GM12873 (cell line): ENCODE results near the gene IL1A.

Experiments used
- CTCF ChIP-seq: IDR thresholded peaks from 2 replicates; pipeline ENCODE4 v1.5.1; 2012; ENCODE audit warnings: low read depth, mild to moderate bottlenecking, moderate library complexity, low read length, control low read depth; ENCODE audit not compliant: insufficient read depth; ENCODE audit errors: missing control alignments

Gene IL1A

GRCh38 chr2:112813280-112813966, 29.1 kb upstream of the IL1A start:
- no peak for TF ChIP-seq CTCF

- no peak for TF ChIP-seq CTCF
Measured at GRCh38 chr2:112812318-112813267, 28.3 kb upstream of the IL1A start.

GRCh38 chr2:112811841-112812306, 27.6 kb upstream of the IL1A start:
- TF ChIP-seq CTCF: no peak

GRCh38 chr2:112811276-112811831, 27.1 kb upstream of the IL1A start:
- no peak for TF ChIP-seq CTCF

- no peak for TF ChIP-seq CTCF
Measured at GRCh38 chr2:112809112-112809511, 24.8 kb upstream of the IL1A start.

GRCh38 chr2:112807233-112807807, 23.0 kb upstream of the IL1A start:
- peak; percentile 7 for TF ChIP-seq CTCF
